ENCODE data around the gene INPP5K. TPM values are rescaled to one million over a fixed set of nuclear protein-coding genes. Genes with fewer than 3 reads are reported as not detected.
"Not testable (repeated sequence)": the region's sequence is repeated elsewhere in the genome, so short reads cannot be mapped to it uniquely, and the experiment has no call there.

The INPP5K gene
- total RNA-seq, 1 donor from 2014 or later: 24.7 TPM

GRCh38 chr17:1455797-1456599, 60.4 kb downstream of the INPP5K start, which contains the start of gene CRK:
Gene CRK (minus strand): TSS chr17:1456232. CDS start chr17:1456117, 115 bp downstream.
- peak within 1 kb of the TSS; percentile 90 for H3K27ac Mint-ChIP-seq
- intact Hi-C loops (cut with micrococcal nuclease): loop anchor here (1.0 to 5.0 kb wide), 7 partner anchors 35 to 261 kb away; partner anchors contain the start of genes INPP5K, PITPNA, RILP and YWHAE
- H3K4me1 Mint-ChIP-seq (ENCODE audit: low read depth): peaks cover 29% of the 10 kb centered on the region
- peaks cover 22% of the 10 kb centered on the region for H3K36me3 Mint-ChIP-seq (ENCODE audit: low read depth)
- H3K4me3 Mint-ChIP-seq: peak within 1 kb of the TSS; percentile 92
- DNase-seq (ENCODE audit: low spot score): peak; percentile 99
- H3K9me3 Mint-ChIP-seq: no peaks in the 10 kb centered on the region
- peaks cover 13% of the 10 kb centered on the region for H3K27me3 Mint-ChIP-seq (ENCODE audit: insufficient read depth)

DNA sequence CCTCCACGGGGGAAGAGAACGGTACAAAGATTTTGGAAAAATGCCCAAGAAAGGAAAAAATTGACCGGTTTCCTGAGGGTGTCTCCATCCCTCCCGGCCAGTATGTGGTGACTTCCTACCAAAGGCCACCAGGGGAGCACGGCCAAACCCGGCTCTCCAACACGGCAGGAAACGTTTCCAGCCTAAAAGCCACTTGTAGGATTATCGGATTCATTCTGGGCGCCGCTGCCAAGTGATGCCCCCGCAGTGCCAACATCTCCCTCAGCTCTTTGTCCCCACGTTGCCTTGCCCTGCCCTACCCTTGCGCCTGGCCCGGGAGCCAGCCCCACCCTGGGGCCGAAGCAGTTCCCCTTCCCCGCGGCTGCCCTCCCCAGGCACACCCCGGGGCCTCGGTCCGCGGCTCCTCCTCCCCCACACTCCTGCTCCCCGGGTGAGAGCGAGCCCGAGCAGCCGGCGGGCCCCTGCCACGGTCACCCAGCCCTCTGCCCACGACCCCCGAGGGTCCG, 61.1 kb downstream of the INPP5K start:
- H3K4me1 Mint-ChIP-seq (ENCODE audit: low read depth): peaks cover 29% of the 10 kb centered on the region
- H3K27me3 Mint-ChIP-seq (ENCODE audit: insufficient read depth): peaks cover 10% of the 10 kb centered on the region
- peak overlapping the region; percentile 92 for H3K4me3 Mint-ChIP-seq
- peak overlapping the region; percentile 90 for H3K27ac Mint-ChIP-seq
- DNase-seq (ENCODE audit: low spot score): peak; percentile 33
- H3K9me3 Mint-ChIP-seq: no peaks in the 10 kb centered on the region
- intact Hi-C loops (cut with micrococcal nuclease): loop anchor here (1.0 to 5.0 kb wide), 3 partner anchors 90 to 262 kb away; partner anchors contain the start of gene PITPNA
- peaks cover 22% of the 10 kb centered on the region for H3K36me3 Mint-ChIP-seq (ENCODE audit: low read depth)

GRCh38 chr17:1454541-1454940, 61.9 kb downstream of the INPP5K start:
- peak overlapping the region; percentile 92 for H3K4me3 Mint-ChIP-seq
- peaks cover 21% of the 10 kb centered on the region for H3K36me3 Mint-ChIP-seq (ENCODE audit: low read depth)
- H3K9me3 Mint-ChIP-seq: no peaks in the 10 kb centered on the region
- H3K4me1 Mint-ChIP-seq (ENCODE audit: low read depth): peaks cover 31% of the 10 kb centered on the region
- peaks cover 3% of the 10 kb centered on the region for H3K27me3 Mint-ChIP-seq (ENCODE audit: insufficient read depth)
- no peak for DNase-seq (ENCODE audit: low spot score)
- intact Hi-C loops (cut with micrococcal nuclease): loop anchor here (2.0 kb wide), 1 partner anchor 108 kb away; the partner anchor contains the start of gene PITPNA
- H3K27ac Mint-ChIP-seq: peak overlapping the region; percentile 48

DNA sequence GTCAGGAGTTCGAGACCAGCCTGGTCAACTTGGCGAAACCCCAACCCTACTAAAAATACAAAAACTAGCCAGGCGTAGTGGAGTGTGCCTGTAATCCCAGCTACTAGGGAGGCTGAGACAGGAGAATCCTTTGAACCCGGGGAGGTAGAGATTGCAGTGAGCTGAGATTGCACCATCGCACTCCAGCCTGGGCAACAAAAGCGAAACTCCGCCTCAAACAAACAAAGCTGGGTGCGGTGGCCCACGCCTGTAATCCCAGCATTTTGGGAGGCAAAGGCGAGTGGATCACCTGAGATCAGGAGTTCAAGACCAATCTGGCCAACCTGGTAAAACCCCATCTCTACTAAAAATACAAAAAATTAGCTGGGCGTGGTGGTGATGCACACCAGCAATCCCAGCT, 62.7 kb downstream of the INPP5K start:
- Mint-ChIP-seq H3K4me3 (peak overlapping the region; percentile 72), H3K27ac (peak overlapping the region; percentile 23), H3K36me3 (ENCODE audit: low read depth) (peaks cover 23% of the 10 kb centered on the region), H3K4me1 (ENCODE audit: low read depth) (peaks cover 40% of the 10 kb centered on the region)
- not testable (repeated sequence) for H3K27me3 Mint-ChIP-seq (ENCODE audit: insufficient read depth); H3K9me3 Mint-ChIP-seq; DNase-seq (ENCODE audit: low spot score)
- intact Hi-C loops (cut with micrococcal nuclease): loop anchor here (2.0 kb wide), 1 partner anchor 109 kb away; the partner anchor contains the start of gene PITPNA

DNA sequence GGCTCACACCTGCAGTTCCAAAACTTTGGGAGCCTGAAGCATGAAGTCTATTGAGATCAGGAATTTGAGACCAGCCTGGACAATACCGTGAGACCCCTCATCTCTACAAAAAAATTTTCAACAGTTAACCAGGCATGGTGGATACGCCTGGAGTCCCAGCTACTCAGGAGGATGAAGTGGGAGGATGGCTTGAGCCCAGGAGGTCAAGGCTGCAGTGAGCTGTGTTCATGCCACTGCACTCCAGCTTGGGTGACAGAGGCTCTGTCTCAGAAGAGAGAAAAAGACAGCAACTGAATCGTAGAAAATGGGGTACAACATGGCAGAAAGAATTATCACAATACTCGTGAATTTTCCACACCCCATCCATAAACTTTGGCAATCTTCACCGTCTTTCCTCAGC, 63.6 kb downstream of the INPP5K start:
- H3K4me1 Mint-ChIP-seq (ENCODE audit: low read depth): peaks cover 40% of the 10 kb centered on the region
- H3K9me3 Mint-ChIP-seq: no peaks in the 10 kb centered on the region
- intact Hi-C loops (cut with micrococcal nuclease): no loop called here
- peaks cover 23% of the 10 kb centered on the region for H3K36me3 Mint-ChIP-seq (ENCODE audit: low read depth)
- no peak for DNase-seq (ENCODE audit: low spot score)
- H3K4me3 Mint-ChIP-seq: no peak overlapping the region
- H3K27me3 Mint-ChIP-seq (ENCODE audit: insufficient read depth): peaks cover 3% of the 10 kb centered on the region
- H3K27ac Mint-ChIP-seq: no peak overlapping the region

GRCh38 chr17:1450261-1450660, 66.2 kb downstream of the INPP5K start:
- H3K9me3 Mint-ChIP-seq; H3K27me3 Mint-ChIP-seq (ENCODE audit: insufficient read depth); intact Hi-C loops (cut with micrococcal nuclease); DNase-seq (ENCODE audit: low spot score); H3K4me3 Mint-ChIP-seq; H3K27ac Mint-ChIP-seq: not testable (repeated sequence)
- peaks cover 25% of the 10 kb centered on the region for H3K36me3 Mint-ChIP-seq (ENCODE audit: low read depth)
- H3K4me1 Mint-ChIP-seq (ENCODE audit: low read depth): peaks cover 45% of the 10 kb centered on the region

GRCh38 chr17:1449412-1449967, 66.9 kb downstream of the INPP5K start:
- intact Hi-C loops (cut with micrococcal nuclease): no loop called here
- Mint-ChIP-seq H3K9me3 (no peaks in the 10 kb centered on the region), H3K27ac (no peak overlapping the region), H3K36me3 (ENCODE audit: low read depth) (peaks cover 23% of the 10 kb centered on the region), H3K4me3 (no peak overlapping the region), H3K4me1 (ENCODE audit: low read depth) (peaks cover 38% of the 10 kb centered on the region), H3K27me3 (ENCODE audit: insufficient read depth) (no peaks in the 10 kb centered on the region)
- no peak for DNase-seq (ENCODE audit: low spot score)

GRCh38 chr17:1447052-1447451, 69.4 kb downstream of the INPP5K start:
- intact Hi-C loops (cut with micrococcal nuclease): no loop called here
- Mint-ChIP-seq H3K4me3 (no peak overlapping the region), H3K4me1 (ENCODE audit: low read depth) (peaks cover 24% of the 10 kb centered on the region), H3K36me3 (ENCODE audit: low read depth) (peaks cover 9% of the 10 kb centered on the region), H3K9me3 (no peaks in the 10 kb centered on the region), H3K27ac (no peak overlapping the region), H3K27me3 (ENCODE audit: insufficient read depth) (no peaks in the 10 kb centered on the region)
- no peak for DNase-seq (ENCODE audit: low spot score)

GRCh38 chr17:1446201-1446600, 70.2 kb downstream of the INPP5K start:
- Mint-ChIP-seq H3K9me3 (no peaks in the 10 kb centered on the region), H3K4me1 (ENCODE audit: low read depth) (peaks cover 21% of the 10 kb centered on the region), H3K4me3 (no peak overlapping the region), H3K36me3 (ENCODE audit: low read depth) (peaks cover 6% of the 10 kb centered on the region), H3K27ac (no peak overlapping the region), H3K27me3 (ENCODE audit: insufficient read depth) (no peaks in the 10 kb centered on the region)
- no peak for DNase-seq (ENCODE audit: low spot score)
- intact Hi-C loops (cut with micrococcal nuclease): no loop called here

DNA sequence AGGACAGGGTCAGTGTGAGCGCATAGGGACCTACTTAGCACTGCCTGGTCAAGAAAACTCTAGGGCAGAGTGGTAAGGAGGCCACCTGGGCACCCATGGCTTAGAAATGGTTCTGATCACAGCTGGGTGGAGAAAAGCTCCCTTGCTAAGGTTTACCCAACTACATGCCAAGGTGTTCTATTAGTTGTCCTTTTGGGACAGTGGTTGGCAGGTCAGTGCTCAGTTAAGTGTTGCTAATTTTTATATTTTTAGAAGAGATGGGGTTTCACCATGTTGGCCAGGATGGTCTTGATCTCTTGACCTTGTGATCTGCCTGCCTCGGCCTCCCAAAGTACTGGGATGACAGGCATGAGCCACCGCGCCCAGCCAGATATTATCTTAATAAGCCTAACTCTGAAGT, 70.7 kb downstream of the INPP5K start:
- peaks cover 21% of the 10 kb centered on the region for H3K4me1 Mint-ChIP-seq (ENCODE audit: low read depth)
- H3K27me3 Mint-ChIP-seq (ENCODE audit: insufficient read depth); DNase-seq (ENCODE audit: low spot score): not testable (repeated sequence)

More for the DNA sequence above, 70.7 kb downstream of the INPP5K start:
- H3K27ac Mint-ChIP-seq; H3K4me3 Mint-ChIP-seq; H3K9me3 Mint-ChIP-seq; H3K36me3 Mint-ChIP-seq (ENCODE audit: low read depth); intact Hi-C loops (cut with micrococcal nuclease): not testable (repeated sequence)

Other genes starting within 250 kb of the INPP5K start
- gene BHLHA9, start 246.2 kb downstream of the INPP5K start, total RNA-seq: not detected in 2 replicates
- 0.05 and 0.08 TPM in 2 replicates for gene TRARG1, start 236.9 kb downstream of the INPP5K start, total RNA-seq
- 439 and 444 TPM in 2 replicates for gene YWHAE, start 116.4 kb downstream of the INPP5K start, total RNA-seq
- 19.8 and 24.2 TPM in 2 replicates for gene CRK, start 60.4 kb downstream of the INPP5K start, total RNA-seq
- 31.1 and 44.0 TPM in 2 replicates for gene MYO1C, start 23.9 kb downstream of the INPP5K start, total RNA-seq
- gene PITPNA, start 46.2 kb upstream of the INPP5K start, total RNA-seq: 72.7 and 74.2 TPM in 2 replicates
- 1.7 and 2.5 TPM in 2 replicates for gene SLC43A2, start 112.2 kb upstream of the INPP5K start, total RNA-seq
- gene SCARF1, start 129.1 kb upstream of the INPP5K start, total RNA-seq: 7.3 and 9.3 TPM in 2 replicates
- gene RILP, start 133.3 kb upstream of the INPP5K start, total RNA-seq: 6.8 and 7.4 TPM in 2 replicates
- gene PRPF8, start 168.3 kb upstream of the INPP5K start, total RNA-seq: 405 and 410 TPM in 2 replicates
- 0.12 and 0.13 TPM in 2 replicates for gene TLCD2, start 193.8 kb upstream of the INPP5K start, total RNA-seq
- 21.6 and 21.9 TPM in 2 replicates for gene WDR81, start 208.1 kb upstream of the INPP5K start, total RNA-seq
- gene SERPINF2, start 226.3 kb upstream of the INPP5K start, total RNA-seq: 0.12 and 0.41 TPM in 2 replicates
- not detected in 2 replicates for gene SERPINF1, start 245.4 kb upstream of the INPP5K start, total RNA-seq